Measurements from ENCODE around the gene PGM2L1.
"Not testable (repeated sequence)": the region's sequence is repeated elsewhere in the genome, so short reads cannot be mapped to it uniquely, and the experiment has no call there.

The PGM2L1 gene

DNA sequence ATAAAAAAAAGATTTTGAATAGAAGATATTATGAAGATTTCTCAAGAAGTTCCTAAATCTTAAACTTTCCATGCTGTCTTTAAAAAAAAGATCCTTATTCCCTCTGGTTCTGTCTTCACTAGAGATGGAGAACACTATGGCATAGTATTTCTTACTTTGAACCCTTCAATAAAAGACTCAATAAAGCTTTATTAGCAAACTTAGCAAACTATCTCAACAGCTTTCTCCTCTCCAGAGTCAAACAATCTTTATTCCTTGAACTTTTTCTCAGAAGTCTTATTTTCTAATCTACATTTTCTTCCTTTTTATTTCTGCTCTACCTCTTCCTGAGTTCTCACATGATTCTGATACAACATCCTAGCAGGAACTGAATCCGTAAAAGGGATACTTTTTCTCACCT is 65.0 kb downstream of the PGM2L1 start:
- DNase-seq (ENCODE audit: low spot score) = no peak

DNA sequence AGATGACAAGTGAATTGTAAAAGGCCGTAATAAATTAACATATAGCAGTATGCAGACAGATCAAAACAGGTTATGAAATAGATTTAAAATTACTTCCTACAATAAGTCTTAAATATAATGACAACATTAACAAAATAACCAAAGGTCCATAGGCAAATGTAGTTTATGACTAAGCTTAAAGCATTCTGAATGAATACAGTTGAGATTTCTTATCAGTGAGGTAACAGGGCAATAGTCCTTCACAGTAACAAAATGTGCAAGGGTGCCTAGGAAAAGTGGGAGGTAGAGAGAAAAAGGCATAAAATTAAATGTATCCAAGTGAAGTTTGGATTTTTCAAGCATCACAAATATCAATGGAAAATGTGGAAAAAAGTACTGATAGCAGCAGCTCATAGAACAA is 65.9 kb downstream of the PGM2L1 start:
- no peak for DNase-seq (ENCODE audit: low spot score)

DNA sequence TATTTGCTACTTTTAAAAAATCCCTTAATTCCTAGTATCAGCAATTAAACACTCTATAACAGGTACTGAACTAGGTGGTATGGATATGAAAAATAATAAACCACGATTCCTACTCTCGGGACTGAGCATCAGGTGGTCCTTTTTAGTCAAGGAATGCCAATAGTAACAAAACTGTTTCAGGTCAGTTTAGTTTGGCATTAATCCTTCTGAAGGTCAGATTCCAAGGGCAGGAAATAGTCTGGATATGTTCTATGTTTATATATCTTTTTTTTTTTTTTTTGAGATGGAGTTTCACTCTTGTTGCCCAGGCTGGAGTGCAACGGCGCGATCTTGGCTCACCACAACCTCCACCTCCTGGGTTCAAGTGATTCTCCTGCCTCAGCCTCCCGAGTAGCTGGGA is 67.2 kb downstream of the PGM2L1 start:
- DNase-seq (ENCODE audit: low spot score) = not testable (repeated sequence)

DNA sequence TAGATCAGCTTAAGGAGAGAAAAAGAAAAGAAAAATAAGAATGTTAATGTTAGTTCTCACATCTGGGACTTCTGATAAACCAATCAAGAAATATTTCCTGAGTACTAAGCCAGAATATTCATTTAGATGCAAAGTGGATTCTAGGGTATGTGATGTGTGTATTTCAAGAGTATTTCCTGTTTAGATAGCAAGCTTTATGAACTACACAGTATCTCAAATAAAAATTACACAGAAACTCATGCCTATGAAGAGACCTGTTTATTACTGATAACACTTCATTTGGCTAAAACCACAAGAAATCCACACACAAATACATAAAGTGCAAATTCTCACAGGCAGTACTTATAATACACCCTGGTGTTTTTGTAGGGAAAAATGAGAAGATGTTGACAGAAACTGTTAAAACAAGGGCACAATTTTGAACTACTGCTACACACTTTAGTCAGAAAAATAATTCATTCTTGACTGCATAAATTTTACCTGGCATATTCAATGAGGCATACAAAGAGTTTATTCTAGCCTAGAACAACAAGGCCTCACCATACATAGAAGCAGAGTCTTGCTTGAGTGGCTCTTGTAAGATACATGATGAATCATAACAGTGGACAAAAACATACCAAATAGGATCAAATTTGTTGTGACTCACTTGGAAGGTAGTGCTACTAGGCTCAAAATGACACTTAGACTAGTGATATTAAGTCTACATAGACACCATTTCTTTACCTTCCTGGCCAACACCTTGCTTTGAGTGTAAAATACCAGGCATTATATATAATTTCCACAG is 68.0 kb downstream of the PGM2L1 start:
- peak; percentile 65 for DNase-seq (ENCODE audit: low spot score)

DNA sequence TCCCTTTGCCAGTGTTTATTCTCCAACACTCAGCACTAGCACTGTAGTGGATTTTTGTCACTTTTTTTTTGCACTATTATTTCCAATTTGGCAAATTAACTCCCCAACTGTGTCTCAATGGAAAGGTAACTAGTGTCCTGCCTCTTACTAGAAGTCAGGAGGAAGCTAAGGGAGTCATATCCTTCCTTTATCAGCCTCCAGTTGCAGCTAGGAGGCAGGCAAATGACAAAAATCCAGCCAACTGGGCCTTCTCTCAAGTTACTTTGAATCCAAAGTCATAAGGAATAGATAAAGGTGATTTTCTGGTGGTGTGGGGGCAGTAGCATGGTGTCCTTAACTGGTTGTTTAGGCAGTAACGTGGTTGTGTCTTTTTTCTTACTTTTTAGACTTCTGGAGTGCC is 71.2 kb downstream of the PGM2L1 start:
- DNase-seq (ENCODE audit: low spot score) = no peak

DNA sequence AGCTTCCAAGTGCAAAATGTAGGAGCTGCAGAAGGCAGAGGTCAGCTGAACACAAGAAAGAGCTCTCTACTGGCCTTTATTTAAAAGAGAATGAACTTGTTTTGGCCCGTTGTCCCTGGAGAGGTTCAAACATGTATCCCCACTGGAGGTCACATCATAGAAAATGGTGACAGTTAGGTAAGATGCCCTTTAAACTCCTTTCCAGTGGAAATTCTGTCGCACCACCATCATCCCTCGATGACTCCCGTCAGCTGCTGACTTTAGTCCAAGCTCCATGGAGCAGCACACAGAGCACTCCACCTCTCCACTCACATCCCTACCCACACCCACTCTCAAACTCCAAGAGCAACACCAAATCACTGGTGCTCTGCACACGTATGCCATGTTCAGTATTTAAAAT is 71.6 kb downstream of the PGM2L1 start:
- DNase-seq (ENCODE audit: low spot score) = no peak

DNA sequence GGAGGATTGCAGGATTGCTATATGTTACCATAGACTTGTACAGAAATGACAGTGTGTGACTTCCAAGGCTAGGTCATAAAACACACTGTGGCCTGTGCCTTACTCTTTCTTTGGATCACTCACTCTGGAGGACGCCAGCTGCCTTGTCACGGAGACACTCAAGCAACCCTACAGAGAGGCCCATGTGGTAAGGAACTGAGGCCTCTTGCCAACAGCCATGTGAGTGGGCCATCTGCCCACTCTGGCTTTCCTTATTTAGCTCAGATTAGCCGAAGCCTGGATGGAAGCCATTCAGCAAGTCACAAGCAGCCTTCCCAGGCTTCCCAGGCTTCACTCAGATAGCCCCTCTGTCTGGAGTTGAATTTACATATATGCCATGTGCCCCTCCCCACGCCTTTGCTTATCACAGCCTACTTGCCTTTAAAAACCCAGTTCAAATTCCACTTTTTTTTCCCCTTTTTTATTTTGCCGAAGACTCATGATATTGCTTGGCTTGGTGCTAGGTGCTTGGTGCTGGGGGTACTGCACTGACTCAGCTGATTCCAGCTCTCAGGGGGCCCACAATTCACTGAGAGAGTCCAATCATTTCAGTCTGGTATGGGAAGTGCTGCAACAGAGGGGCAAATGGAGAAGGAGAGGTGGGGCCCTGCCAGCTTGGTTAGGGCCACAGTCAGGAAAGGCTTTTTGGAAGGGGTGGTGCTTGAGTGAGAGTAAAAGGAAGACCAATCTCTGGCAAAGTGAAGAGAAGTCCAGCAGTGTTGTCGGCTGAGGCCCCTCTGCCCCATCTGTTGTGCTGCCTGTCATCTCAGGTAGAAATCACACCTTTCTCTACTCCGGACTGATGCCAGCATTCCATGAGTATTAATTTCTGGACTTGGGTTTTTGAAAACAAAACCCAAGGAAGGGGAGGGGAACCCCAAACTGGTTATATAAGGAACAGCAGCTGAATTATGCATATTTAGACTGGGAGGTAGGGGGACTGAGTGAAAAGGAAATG is 72.3 kb downstream of the PGM2L1 start:
- DNase-seq (ENCODE audit: low spot score) = no peak

DNA sequence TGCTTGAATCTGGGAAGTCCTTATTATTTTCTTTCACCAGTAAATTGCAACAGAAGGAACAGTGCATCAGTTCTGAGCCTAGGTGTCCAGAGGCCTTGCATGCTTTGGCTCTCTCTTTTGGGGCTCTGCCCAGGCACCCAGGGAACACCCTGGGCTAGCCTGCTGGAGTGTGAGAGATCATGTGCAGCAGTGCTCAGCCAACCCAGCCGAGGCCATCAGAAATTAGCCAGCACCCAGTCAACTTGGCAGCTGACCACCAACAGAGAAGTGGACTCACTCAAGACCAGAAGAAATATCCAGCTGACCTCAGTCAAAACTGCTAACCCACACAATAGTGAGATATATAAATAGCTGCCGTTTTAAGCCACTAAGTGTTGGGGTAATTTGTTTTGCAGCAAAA is 75.6 kb downstream of the PGM2L1 start:
- no peak for DNase-seq (ENCODE audit: low spot score)

DNA sequence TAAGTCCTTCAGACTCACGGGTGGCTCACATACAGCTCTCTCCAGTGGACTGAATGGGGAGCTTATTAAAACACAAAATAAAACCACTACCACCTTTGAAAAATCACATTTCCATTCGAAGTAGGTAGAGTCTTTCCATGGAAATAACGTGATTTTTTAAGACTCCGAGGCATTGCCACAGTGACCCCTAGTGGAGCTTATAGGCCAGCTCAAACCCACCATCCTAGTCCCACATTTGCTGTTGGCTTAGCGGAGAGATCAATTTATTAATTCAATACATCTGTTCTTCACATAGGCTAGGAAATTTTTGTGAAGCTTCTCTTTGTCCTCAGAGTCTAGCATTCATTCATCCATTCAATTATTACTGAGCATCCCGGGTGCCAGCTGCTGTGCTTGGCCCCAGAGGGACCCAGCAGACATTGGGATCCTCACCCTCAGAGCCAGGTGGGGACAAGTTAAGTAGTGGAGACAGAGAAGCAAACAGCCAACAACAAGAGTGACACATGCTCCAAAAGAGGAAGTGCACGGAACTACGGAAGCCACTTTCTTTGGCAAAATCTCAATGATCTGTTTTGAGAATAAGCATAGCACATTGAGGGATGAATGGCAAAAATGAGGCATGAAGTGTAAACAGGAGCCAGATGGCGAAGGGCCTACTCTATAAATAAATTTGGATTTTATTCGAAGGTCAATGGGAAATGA is 76.6 kb downstream of the PGM2L1 start:
- no peak for DNase-seq (ENCODE audit: low spot score)

DNA sequence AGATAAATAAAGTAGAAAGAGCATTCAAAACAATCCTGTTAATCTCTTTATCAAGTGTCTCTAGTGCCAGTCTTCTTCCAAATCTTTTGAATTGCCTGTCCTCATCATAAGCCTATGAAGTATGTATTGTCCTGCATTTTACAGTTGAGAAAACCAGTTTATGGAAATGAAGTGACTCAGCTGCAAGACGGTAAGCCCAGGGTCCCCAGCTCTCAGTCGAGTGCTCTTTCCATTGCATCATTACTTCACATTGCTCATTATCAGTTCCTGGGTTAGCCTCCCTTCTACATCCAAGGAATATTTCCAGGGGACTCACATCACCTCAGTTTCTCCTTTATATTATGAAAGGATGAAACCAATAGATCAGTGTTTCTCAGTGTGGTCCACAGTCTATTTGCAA is 77.7 kb downstream of the PGM2L1 start:
- DNase-seq (ENCODE audit: low spot score) = no peak

DNA sequence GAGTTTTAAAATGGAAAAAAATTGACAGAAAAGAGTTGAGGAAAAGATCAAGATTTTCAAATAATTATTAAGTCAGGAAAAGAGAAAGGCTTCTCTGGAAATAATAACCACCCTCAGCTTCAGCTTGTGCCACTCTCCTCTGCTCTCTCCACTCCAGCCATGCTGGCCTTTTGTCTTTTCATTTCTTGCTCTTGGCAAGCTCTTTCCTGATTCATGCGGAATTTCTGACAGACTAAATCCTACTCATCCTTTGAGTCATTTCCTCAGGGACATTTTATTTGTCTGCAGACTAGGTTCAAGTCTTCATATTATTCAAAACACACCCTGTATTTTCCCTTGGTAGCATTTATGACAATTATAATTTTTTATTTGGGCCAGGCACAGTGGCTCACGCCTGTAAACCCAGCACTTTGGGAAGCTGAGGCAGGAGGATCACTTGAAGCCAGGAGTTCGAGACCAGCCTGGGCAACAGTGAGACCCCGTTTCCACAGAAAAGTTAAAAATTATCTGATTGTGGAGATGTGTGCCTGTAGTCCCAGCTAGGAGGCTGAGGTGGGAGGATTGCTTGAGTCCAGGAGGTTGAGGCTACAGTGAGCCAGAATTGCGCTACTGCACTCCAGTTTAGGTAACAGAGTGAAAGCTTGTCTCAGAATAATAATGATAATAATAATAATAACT is 79.0 kb downstream of the PGM2L1 start:
- DNase-seq (ENCODE audit: low spot score) = peak; percentile 92

DNA sequence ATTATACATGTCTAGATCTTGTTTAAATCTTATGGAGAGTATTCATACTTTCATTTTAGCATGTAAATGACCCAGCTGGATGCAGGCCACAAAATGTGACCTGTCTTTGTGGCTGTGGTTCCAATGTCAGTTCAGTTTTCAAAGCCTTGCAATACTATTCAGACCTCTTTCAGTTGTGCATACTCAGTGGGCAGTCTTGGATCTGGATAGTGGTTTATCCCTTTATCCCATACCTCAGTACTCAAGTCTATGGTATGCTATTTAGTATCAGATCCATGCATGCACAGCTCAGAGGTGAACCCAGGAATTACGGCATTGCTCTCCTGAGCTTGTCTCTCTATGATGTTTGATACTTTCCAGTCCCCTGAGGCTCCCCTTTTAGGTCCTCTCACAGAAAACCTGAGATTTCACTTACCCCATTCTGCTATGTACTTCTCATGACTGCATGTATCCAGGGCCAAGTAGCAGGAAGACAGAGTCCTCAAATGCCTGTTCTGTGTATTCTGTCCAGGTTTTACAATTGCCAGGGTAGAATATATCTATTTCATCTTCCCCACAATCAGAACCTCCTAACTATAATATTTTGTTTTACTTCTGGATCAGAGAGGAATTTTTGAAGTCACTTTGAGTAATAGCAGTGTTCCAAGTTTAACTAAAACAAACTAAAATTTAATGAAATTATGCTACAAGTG is 79.8 kb downstream of the PGM2L1 start:
- DNase-seq (ENCODE audit: low spot score) = no peak

DNA sequence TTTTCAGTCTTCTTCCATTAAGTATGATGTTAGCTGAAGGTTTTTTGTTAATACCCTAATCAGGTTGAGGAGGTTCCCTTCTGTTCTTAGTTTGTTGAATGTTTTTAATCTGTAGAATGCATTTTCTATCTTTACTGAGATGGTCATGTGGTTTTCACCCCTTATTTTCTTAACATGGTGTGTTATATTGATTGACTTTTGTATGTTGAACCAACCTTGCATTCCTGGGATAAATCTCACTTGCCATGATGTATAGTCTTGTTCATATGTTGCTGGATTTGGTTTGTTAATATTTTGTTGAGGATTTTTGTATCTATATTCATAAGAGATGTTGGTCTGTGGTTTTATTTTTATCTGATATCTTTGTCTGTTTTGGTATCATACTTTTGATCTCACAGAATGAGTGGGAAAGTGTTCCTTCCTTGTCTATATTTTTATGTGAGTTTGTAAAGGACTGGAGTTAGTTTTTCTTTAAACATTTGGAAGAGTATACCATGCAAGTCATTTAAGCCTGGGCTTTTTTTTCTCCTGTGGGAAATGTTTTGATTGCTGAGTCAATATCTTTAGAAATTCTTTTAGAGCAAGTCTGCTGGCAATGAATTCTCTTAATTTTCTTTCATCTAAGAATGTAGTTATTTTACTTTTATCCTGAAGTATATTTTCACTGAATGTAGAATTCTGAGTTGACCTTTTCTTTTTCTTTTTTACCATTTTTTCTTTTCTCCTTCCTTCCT is 81.3 kb downstream of the PGM2L1 start:
- no peak for DNase-seq (ENCODE audit: low spot score)

DNA sequence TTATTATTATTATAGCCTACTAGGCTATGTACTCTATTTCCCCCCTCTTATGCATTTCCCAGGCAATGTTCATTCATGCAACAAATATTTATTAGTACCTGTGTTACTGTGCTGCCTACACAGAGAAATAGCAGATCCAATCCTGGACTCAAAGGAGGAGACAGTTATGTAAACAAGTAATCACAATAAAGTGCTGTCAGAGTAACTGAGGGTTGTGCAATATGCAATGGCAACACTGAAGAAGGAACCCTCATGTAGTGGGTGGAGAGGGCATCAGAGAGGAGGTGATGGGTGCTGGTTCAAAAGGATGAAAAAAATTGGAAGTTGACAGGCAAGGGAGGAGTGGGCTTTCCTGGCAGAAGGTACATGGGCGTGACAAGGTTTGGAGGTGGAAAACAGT is 85.9 kb downstream of the PGM2L1 start:
- no peak for DNase-seq (ENCODE audit: low spot score)

DNA sequence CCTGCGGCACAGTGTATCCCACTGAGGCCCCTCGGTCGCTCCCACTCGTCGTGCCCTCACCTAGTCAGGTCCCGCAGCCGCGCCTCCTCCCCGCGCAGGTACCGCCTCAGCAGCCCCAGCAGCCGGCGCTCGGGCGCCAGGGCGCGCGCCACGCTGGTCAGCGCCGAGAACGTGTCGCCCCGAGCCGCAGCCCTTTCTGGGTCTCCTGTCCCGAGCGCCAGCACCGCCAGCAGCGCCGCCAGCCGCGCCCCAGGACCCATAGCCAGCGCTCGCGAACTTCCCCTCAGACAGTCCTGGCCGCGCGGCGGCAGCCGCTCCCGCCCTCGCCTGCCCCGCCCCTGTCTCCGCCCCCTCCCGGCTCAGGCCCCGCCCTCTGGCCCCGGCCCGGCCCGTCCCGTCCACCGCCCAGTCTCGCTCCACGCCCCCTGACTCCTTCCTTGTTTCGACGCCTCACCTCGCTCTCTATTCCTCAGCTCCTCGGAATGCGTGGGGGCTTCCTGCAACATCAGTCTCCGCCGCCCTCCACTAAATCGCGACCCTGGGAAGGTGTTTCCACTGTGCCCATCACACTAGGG is 86.8 kb downstream of the PGM2L1 start, which contains the start of gene P4HA3:
P4HA3 (minus strand) TSS at position 289 of the 575 bp plus-strand sequence; CDS start at position 260, 29 bp downstream.
- no peak for DNase-seq (ENCODE audit: low spot score)

DNA sequence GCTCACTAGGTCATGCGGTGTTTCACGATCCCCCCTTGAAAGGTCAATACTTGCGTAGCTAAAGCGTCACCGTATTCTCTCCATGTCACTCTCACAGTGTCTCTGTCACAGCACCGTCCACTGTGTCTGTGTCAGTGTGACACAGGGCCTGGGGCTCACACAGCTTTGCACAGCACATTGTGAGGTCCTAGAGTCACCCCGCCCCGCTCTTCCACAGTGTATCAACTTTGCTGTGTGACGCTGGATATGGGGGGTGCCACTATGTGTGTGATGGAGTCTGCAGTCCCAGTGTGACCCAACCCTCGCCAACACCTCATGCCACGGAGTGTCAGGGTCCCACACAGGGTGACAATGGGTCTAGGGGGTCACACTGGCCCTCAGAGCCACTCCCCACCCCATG is 87.4 kb downstream of the PGM2L1 start:
- DNase-seq (ENCODE audit: low spot score) = no peak

DNA sequence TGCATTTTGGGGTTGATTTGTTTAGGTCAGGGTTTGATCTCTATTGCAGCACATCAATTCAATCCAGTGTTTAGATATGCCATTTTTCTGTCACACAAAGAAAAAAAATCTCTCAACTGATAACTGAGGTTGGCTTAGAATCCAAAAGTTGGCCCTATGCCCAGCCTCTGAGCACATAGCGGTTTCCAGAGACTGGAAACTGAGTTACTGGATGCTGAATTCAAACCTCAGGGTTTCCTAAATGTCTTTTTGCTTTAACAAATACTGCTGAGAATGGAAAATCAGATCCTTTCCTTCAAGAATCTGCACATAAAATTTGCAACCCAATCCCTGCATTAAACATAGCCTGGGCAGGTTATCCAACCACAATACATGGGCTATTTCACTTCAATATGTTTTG is 90.8 kb downstream of the PGM2L1 start:
- DNase-seq (ENCODE audit: low spot score) = no peak

DNA sequence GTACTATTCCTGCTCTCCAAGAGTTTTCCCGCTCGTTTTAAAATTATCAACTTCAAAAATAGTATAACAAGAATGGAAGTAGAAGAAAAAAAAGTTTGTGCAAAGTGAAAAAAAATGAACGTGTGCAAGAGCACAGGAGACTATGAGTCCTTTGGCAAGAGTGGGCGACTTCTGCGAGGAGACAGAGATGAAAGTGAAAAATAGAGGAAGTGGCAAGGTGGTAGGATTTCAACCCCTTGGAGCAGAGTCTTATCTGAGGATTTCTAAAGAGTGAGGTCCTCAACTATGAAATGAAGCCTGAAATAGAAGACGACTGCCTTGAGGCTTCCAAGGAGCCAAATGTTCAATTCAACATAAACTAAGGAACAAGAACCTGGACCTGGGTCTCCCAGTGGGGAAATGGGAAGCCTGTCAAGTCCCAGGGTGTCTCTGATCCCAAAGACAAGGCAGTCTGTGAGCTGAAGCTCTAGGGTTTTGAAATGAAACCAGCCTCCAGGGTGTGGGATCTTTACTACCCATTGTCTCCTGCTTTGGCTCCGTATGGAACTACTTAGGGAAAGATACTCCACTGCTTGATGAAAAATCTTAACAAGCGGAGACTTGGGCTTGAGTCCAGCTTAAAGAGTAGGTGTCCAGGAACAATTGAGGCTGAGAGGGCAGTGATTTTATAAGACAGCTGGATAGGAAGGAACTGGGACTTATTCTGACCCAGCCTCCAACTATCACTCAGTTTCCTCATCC is 91.6 kb downstream of the PGM2L1 start:
- no peak for DNase-seq (ENCODE audit: low spot score)

DNA sequence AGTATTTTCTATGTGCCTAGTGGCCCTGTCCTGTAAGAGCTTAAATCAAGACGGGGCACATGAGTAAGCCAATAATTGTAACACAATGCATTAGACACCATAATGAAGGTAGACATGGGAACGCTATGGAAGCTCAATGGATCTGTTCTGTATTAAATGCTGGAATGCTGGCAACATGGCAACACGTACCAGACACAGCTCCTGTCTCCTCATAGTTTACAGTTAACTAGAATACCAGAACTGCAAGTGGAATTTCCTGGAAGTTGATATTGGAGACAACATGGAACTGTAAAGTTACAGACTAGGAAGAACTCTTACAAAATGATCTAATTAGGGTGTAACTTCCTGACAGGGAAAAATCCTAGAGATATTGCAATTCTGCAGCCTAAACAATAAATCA is 99.2 kb downstream of the PGM2L1 start:
- DNase-seq (ENCODE audit: low spot score) = no peak

Measured in RKO (cell line).